DMS 273 (cell line): Measurements from ENCODE around the gene ZSCAN12.

Source experiments
- DNase-seq: peaks from one replicate; lab custom pipeline; 2025; ENCODE audit not compliant: unreplicated experiment; lab: John Stamatoyannopoulos, UW

Gene ZSCAN12

GRCh38 chr6:28354688-28355554, 44.6 kb downstream of the ZSCAN12 start:
- DNase-seq: no peak

GRCh38 chr6:28353981-28354676, 45.4 kb downstream of the ZSCAN12 start:
- DNase-seq: peak; percentile 12

GRCh38 chr6:28353356-28353755, 46.2 kb downstream of the ZSCAN12 start:
- no peak for DNase-seq

- DNase-seq: no peak
Measured at GRCh38 chr6:28351493-28351925, 48.0 kb downstream of the ZSCAN12 start.

GRCh38 chr6:28351087-28351486, 48.5 kb downstream of the ZSCAN12 start:
- no peak for DNase-seq

- DNase-seq: peak; percentile 92
Measured at GRCh38 chr6:28349892-28350737, 49.4 kb downstream of the ZSCAN12 start, which contains the start of gene ZKSCAN3. Gene ZKSCAN3, plus strand, starts transcription at chr6:28349947. Its CDS starts 9,640 bp downstream, at chr6:28359587.

GRCh38 chr6:28349344-28349891, 50.1 kb downstream of the ZSCAN12 start:
- DNase-seq: no peak

- no peak for DNase-seq
Measured at GRCh38 chr6:28347119-28347518, 52.4 kb downstream of the ZSCAN12 start.

GRCh38 chr6:28345201-28345600, 54.3 kb downstream of the ZSCAN12 start:
- no peak for DNase-seq

- no peak for DNase-seq
Measured at GRCh38 chr6:28343898-28344677, 55.5 kb downstream of the ZSCAN12 start.

- DNase-seq: no peak
Measured at GRCh38 chr6:28340310-28341095, 59.0 kb downstream of the ZSCAN12 start.

- DNase-seq: no peak
Measured at GRCh38 chr6:28337121-28337520, 62.4 kb downstream of the ZSCAN12 start.

- DNase-seq: peak; percentile 88
Measured at GRCh38 chr6:28336284-28337120, 63.0 kb downstream of the ZSCAN12 start.

- DNase-seq: peak; percentile 98
Measured at GRCh38 chr6:28335564-28336283, 63.8 kb downstream of the ZSCAN12 start, which contains the start of gene ZSCAN31. Gene ZSCAN31, minus strand, starts transcription at chr6:28336148. Its CDS starts 6,465 bp downstream, at chr6:28329683.

- DNase-seq: no peak
Measured at GRCh38 chr6:28335040-28335563, 64.4 kb downstream of the ZSCAN12 start.

- no peak for DNase-seq
Measured at GRCh38 chr6:28334286-28335039, 65.1 kb downstream of the ZSCAN12 start.

- no peak for DNase-seq
Measured at GRCh38 chr6:28333599-28334018, 65.9 kb downstream of the ZSCAN12 start.
